ENCODE results near the gene FOXL1.

FOXL1 gene

DNA sequence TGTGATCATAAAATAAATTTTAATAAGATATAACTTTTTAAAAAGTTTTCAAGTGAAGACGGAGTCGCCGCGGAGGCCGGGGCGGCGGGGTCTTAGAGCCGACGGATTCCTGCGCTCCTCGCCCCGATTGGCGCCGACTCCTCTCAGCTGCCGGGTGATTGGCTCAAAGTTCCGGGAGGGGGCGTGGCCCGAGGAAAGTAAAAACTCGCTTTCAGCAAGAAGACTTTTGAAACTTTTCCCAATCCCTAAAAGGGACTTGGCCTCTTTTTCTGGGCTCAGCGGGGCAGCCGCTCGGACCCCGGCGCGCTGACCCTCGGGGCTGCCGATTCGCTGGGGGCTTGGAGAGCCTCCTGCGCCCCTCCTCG, 11.8 kb upstream of the FOXL1 start, which contains the start of gene FOXC2:
Gene FOXC2 (plus strand): TSS at position 229 of the 365 bp plus-strand sequence. CDS start 507 bp downstream, outside the sequence.
- DNase-seq (ENCODE audit: low read depth in 1 of 2, low spot score in 1 of 2) = no peak
- in situ Hi-C loops (cut with HindIII; ENCODE audit: low pct_unique_long_range_greater_than_20kb, low sequenced_read_pairs) = no loop called here

DNA sequence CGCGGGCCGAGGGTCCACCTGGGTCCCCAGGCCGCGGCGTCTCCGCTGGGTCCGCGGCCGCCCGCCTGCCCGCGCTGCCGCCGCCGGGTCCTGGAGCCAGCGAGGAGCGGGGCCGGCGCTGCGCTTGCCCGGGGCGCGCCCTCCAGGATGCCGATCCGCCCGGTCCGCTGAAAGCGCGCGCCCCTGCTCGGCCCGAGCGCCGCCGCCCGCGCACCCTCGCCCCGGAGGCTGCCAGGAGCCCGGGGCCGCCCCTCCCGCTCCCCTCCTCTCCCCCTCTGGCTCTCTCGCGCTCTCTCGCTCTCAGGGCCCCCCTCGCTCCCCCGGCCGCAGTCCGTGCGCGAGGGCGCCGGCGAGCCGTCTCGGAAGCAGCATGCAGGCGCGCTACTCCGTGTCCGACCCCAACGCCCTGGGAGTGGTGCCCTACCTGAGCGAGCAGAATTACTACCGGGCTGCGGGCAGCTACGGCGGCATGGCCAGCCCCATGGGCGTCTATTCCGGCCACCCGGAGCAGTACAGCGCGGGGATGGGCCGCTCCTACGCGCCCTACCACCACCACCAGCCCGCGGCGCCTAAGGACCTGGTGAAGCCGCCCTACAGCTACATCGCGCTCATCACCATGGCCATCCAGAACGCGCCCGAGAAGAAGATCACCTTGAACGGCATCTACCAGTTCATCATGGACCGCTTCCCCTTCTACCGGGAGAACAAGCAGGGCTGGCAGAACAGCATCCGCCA, 11.2 kb upstream of the FOXL1 start:
- no peak for DNase-seq (ENCODE audit: low read depth in 1 of 2, low spot score in 1 of 2)
- in situ Hi-C loops (cut with HindIII; ENCODE audit: low pct_unique_long_range_greater_than_20kb, low sequenced_read_pairs) = no loop called here
- no peak for TF ChIP-seq JUND (IDR thresholded peaks at IDR 0.05; ENCODE audit: low read depth)

More for the DNA sequence above, 11.8 kb upstream of the FOXL1 start, which contains the start of gene FOXC2:
- TF ChIP-seq JUND (IDR thresholded peaks at IDR 0.05; ENCODE audit: low read depth) = no peak

DNA sequence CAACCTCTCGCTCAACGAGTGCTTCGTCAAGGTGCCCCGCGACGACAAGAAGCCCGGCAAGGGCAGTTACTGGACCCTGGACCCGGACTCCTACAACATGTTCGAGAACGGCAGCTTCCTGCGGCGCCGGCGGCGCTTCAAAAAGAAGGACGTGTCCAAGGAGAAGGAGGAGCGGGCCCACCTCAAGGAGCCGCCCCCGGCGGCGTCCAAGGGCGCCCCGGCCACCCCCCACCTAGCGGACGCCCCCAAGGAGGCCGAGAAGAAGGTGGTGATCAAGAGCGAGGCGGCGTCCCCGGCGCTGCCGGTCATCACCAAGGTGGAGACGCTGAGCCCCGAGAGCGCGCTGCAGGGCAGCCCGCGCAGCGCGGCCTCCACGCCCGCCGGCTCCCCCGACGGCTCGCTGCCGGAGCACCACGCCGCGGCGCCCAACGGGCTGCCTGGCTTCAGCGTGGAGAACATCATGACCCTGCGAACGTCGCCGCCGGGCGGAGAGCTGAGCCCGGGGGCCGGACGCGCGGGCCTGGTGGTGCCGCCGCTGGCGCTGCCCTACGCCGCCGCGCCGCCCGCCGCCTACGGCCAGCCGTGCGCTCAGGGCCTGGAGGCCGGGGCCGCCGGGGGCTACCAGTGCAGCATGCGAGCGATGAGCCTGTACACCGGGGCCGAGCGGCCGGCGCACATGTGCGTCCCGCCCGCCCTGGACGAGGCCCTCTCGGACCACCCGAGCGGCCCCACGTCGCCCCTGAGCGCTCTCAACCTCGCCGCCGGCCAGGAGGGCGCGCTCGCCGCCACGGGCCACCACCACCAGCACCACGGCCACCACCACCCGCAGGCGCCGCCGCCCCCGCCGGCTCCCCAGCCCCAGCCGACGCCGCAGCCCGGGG, 10.4 kb upstream of the FOXL1 start:
- TF ChIP-seq JUND (IDR thresholded peaks at IDR 0.05; ENCODE audit: low read depth) = no peak
- no peak for DNase-seq (ENCODE audit: low read depth in 1 of 2, low spot score in 1 of 2)
- in situ Hi-C loops (cut with HindIII; ENCODE audit: low pct_unique_long_range_greater_than_20kb, low sequenced_read_pairs) = no loop called here

DNA sequence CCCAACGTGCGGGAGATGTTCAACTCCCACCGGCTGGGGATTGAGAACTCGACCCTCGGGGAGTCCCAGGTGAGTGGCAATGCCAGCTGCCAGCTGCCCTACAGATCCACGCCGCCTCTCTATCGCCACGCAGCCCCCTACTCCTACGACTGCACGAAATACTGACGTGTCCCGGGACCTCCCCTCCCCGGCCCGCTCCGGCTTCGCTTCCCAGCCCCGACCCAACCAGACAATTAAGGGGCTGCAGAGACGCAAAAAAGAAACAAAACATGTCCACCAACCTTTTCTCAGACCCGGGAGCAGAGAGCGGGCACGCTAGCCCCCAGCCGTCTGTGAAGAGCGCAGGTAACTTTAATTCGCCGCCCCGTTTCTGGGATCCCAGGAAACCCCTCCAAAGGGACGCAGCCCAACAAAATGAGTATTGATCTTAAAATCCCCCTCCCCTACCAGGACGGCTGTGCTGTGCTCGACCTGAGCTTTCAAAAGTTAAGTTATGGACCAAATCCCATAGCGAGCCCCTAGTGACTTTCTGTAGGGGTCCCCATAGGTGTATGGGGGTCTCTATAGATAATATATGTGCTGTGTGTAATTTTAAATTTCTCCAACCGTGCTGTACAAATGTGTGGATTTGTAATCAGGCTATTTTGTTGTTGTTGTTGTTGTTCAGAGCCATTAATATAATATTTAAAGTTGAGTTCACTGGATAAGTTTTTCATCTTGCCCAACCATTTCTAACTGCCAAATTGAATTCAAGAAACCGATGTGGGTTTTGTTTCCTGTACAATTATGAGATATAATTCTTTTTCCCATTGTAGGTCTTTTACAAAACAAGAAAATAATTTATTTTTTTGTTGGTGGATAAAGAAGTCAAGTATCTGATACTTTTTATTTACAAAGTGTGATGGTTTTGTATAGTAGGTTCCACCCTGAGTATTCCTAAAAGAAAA, 9.4 kb upstream of the FOXL1 start:
- TF ChIP-seq JUND (IDR thresholded peaks at IDR 0.05; ENCODE audit: low read depth) = no peak
- DNase-seq (ENCODE audit: low read depth in 1 of 2, low spot score in 1 of 2) = no peak
- in situ Hi-C loops (cut with HindIII; ENCODE audit: low pct_unique_long_range_greater_than_20kb, low sequenced_read_pairs) = no loop called here

DNA sequence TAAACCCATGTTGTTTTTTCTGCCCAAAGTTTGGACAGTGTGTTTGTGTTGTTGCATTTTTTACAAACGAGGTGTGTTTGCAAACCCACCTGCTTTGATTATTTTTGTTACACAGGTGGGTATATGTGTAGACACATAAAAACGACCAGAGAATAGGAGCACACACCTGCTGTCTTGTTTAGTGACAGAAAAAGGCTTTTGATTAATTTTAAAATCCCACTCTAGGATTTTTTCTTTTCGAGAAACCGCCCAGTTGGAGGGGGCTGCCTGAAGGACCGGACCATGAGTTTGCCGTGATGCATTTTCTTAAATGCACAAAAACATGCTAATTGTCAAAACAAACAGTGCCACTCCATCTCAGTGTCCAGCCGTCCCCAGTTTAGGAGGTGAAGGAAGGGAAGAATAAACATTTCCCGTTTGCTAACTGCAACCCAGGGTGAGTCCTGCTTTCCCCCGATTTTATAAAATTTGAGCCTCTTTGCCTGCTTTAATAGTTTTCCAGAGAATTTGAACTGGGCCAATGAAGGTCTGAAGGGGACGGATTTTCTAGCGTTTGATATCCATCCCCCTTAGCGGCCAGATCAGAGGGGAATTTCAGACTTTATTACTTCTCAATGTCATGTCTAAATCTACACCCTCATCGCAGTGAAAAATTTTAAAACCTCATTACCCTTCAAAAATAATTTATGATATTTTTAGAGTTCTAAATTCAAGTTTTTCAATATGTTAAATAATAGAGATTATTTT, 8.5 kb upstream of the FOXL1 start:
- no peak for DNase-seq (ENCODE audit: low read depth in 1 of 2, low spot score in 1 of 2)
- in situ Hi-C loops (cut with HindIII; ENCODE audit: low pct_unique_long_range_greater_than_20kb, low sequenced_read_pairs) = no loop called here
- no peak for TF ChIP-seq JUND (IDR thresholded peaks at IDR 0.05; ENCODE audit: low read depth)

DNA sequence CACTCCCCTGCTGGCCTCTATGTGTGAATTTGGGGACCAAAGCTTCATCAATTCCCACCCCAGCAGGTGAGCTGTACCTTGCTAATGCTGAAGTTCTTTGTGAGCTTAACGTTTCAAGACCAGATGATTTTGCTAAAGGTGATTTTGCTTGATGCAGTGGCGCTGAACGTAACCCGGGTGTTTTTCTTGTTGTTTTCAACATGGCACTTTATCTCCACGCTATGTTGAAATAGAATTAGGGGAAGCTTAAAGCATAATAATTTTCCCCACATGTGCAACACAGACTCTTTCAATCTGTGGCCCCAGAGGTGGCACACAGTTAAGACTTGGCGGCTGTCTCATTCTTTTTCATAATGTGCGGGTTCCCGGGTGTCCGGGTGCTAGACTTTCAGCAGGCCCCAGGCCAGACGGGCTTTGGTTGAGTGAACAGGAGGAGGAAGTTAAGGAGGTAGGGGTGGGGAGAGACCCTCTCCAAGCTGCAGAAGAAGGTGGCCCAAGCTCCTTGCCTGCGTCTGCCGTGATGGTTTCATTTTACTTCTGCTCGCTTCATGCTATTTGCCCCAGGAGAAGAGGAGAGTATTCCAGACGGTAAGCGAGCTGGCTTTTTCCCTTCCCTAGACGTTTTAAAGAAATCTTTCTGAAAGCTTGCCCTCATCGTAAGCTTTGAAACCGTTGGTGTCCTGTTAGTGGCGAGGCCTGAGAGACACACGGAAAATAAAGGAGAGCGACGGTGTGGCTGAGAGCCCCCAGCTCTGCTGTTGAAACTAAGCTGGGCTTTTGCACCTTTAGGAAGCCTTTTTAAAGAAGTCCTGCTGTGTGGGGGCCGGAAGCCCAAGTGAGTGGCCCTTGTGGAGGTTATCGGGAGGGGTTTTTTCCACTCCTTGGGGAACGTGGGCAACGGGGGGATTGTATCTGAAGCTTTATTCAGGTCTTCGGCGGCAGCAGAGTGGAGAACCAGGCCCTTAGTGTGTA, 7.5 kb upstream of the FOXL1 start:
- no peak for TF ChIP-seq JUND (IDR thresholded peaks at IDR 0.05; ENCODE audit: low read depth)
- in situ Hi-C loops (cut with HindIII; ENCODE audit: low pct_unique_long_range_greater_than_20kb, low sequenced_read_pairs) = no loop called here
- no peak for DNase-seq (ENCODE audit: low read depth in 1 of 2, low spot score in 1 of 2)

DNA sequence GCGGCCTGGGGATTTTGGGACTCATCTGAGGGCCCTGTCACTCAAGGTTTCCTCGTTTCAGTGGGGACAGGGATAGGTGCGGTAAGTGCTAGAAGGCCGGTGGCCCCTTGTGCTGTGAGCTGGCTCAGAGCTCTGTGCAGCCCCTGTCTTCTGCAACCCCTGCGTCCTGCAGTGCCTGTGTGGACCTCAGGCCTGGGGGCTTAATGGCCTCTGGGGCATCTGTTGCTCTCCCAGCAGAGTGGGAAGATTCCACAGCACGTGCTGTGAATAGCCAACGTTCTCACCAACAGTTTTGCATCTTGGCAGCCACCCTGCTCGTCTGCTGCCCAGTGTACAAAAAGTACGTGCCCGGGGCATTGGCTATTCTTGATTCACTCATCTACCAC, 6.8 kb upstream of the FOXL1 start:
- DNase-seq (ENCODE audit: low read depth in 1 of 2, low spot score in 1 of 2) = no peak
- in situ Hi-C loops (cut with HindIII; ENCODE audit: low pct_unique_long_range_greater_than_20kb, low sequenced_read_pairs) = no loop called here
- TF ChIP-seq JUND (IDR thresholded peaks at IDR 0.05; ENCODE audit: low read depth) = no peak

DNA sequence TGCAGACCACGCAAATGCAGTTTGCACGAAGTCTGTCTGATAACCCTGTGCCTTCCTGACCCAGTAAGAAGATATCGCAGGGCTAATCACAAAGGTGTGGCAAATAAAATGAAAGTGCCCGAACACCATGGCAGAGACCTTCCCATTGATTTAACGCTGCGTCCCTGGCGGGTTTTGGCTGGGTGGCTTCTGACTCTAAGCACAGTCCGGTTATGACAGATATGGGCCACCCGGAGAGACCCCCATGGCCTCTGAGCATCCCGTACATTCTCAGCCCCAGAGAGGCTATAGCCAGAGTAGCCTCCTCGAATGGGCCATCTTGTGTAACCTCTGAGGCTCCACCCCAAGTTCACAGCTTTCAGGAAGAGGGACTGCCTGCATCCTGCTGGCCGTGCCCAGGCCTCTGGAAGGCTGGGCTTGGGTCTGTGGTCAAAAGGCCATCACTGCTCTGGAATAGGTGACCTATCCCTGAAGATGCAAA, 6.3 kb upstream of the FOXL1 start:
- DNase-seq (ENCODE audit: low read depth in 1 of 2, low spot score in 1 of 2) = no peak
- no peak for TF ChIP-seq JUND (IDR thresholded peaks at IDR 0.05; ENCODE audit: low read depth)
- in situ Hi-C loops (cut with HindIII; ENCODE audit: low pct_unique_long_range_greater_than_20kb, low sequenced_read_pairs) = no loop called here

DNA sequence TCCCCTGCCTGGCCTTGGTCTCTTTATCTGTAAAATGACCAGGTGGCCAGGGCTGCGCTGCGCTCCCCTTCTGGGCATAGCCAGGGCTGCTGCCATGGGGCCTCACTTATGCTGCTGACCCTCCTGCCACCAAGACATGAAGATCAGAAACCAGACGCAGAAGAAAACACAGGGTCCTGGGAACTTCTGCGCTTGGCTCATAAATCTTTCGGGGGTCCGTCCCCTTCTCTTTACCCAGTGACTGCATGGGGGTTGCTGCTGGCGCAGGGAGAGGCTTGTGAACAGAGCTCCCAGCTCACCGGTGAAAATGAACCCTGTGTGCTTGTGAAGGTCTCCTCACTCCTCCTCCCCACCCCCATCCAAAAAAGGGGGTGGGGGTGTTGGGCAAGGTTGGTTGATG, 5.7 kb upstream of the FOXL1 start:
- in situ Hi-C loops (cut with HindIII; ENCODE audit: low pct_unique_long_range_greater_than_20kb, low sequenced_read_pairs) = no loop called here
- DNase-seq (ENCODE audit: low read depth in 1 of 2, low spot score in 1 of 2) = no peak
- no peak for TF ChIP-seq JUND (IDR thresholded peaks at IDR 0.05; ENCODE audit: low read depth)

DNA sequence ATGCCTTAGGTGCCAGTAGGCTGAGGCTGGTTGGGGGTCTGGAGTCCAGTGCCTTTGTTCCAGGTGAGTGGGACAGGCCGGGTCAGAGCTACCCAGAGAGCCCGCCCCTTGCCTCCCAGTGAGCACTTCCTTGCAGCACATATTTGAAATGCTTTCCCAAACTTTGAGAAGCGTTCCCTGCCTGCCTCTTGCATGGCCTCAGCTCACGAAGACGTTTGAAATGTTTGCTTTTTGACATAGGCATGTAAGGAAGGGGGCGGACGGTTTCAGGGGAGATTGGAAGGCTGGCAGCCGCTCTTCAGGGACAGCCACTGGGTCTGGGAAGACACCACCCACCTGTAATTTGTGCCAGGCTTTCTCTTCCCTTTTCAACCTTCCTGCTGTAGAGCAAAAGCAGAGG, 5.1 kb upstream of the FOXL1 start:
- in situ Hi-C loops (cut with HindIII; ENCODE audit: low pct_unique_long_range_greater_than_20kb, low sequenced_read_pairs) = no loop called here
- TF ChIP-seq JUND (IDR thresholded peaks at IDR 0.05; ENCODE audit: low read depth) = no peak
- peak in 1 of 2 experiments; percentile 20 for DNase-seq (ENCODE audit: low read depth in 1 of 2, low spot score in 1 of 2)

All from T47D (cell line).